ENCODE measurements around the gene INPP5A.
A peak's percentile ranks its signal among the peaks of the same experiment; 100 is the strongest.

INPP5A gene

GRCh38 chr10:132558516-132559413 is 21.2 kb downstream of the INPP5A start:
- no peak for DNase-seq (ENCODE audit: low read depth in 1 of 2, low spot score in 1 of 2)
- Histone ChIP-seq H3K27me3 (ENCODE audit: insufficient read depth, poor library complexity, severe bottlenecking) (no peaks in the 10 kb centered on the region), H3K4me3 (replicated peaks; ENCODE audit: insufficient read depth, low read length) (no peak overlapping the region), H3K27ac (replicated peaks) (no peak overlapping the region)
- TF ChIP-seq REST (IDR thresholded peaks at IDR 0.05; ENCODE audit: insufficient replicate concordance, low read depth): no peak
- TF ChIP-seq GABPA (IDR thresholded peaks at IDR 0.05; ENCODE audit: low read depth): no peak
- no peak for TF ChIP-seq POLR2AphosphoS5 (IDR thresholded peaks at IDR 0.05; ENCODE audit: low read depth)
- no peak for TF ChIP-seq SPI1 (IDR thresholded peaks at IDR 0.05; ENCODE audit: borderline replicate concordance, low read depth)
- no peak for TF ChIP-seq CTCF (IDR thresholded peaks at IDR 0.05; ENCODE audit: insufficient read depth, low read length)

GRCh38 chr10:132559538-132559937 is 22.0 kb downstream of the INPP5A start:
- DNase-seq (ENCODE audit: low read depth in 1 of 2, low spot score in 1 of 2): no peak
- TF ChIP-seq POLR2AphosphoS5 (IDR thresholded peaks at IDR 0.05; ENCODE audit: low read depth) (no peak; the same call in 1 of the 2 replicates), GABPA (IDR thresholded peaks at IDR 0.05; ENCODE audit: low read depth) (no peak), REST (IDR thresholded peaks at IDR 0.05; ENCODE audit: insufficient replicate concordance, low read depth) (no peak), SPI1 (IDR thresholded peaks at IDR 0.05; ENCODE audit: borderline replicate concordance, low read depth) (no peak), CTCF (IDR thresholded peaks at IDR 0.05; ENCODE audit: insufficient read depth, low read length) (no peak)
- Histone ChIP-seq H3K27me3 (ENCODE audit: insufficient read depth, poor library complexity, severe bottlenecking) (no peaks in the 10 kb centered on the region), H3K27ac (replicated peaks) (peak overlapping the region; percentile 71), H3K4me3 (replicated peaks; ENCODE audit: insufficient read depth, low read length) (no peak overlapping the region)

GRCh38 chr10:132560241-132560731 is 22.7 kb downstream of the INPP5A start:
- H3K27me3 ChIP-seq (ENCODE audit: insufficient read depth, poor library complexity, severe bottlenecking): no peaks in the 10 kb centered on the region
- DNase-seq (ENCODE audit: low read depth in 1 of 2, low spot score in 1 of 2): peak; percentile 68 to 90
- peak overlapping the region; percentile 71 for H3K27ac ChIP-seq (replicated peaks)
- TF ChIP-seq CTCF (IDR thresholded peaks at IDR 0.05; ENCODE audit: insufficient read depth, low read length) (no peak), REST (IDR thresholded peaks at IDR 0.05; ENCODE audit: insufficient replicate concordance, low read depth) (no peak), SPI1 (IDR thresholded peaks at IDR 0.05; ENCODE audit: borderline replicate concordance, low read depth) (peak; percentile 91; the same call in 1 of the 2 replicates), POLR2AphosphoS5 (IDR thresholded peaks at IDR 0.05; ENCODE audit: low read depth) (0 out of 2 replicates have a peak, but pooled peaks have one; percentile 18), GABPA (IDR thresholded peaks at IDR 0.05; ENCODE audit: low read depth) (no peak)
- no peak overlapping the region; the same call in 1 of the 2 replicates for H3K4me3 ChIP-seq (replicated peaks; ENCODE audit: insufficient read depth, low read length)
